Activated CD8-positive, alpha-beta memory T cell treated with anti-CD3 and anti-CD28 coated beads for 4 hours (primary cell): ENCODE data around the gene RGR.

Experiments
- DNase-seq, 2 donors: peaks; one replicate each; pipeline ENCODE4 v3.0.0-alpha.2; 2020; ENCODE audit warnings: low read depth in 2 of 2

The RGR gene, protein sequence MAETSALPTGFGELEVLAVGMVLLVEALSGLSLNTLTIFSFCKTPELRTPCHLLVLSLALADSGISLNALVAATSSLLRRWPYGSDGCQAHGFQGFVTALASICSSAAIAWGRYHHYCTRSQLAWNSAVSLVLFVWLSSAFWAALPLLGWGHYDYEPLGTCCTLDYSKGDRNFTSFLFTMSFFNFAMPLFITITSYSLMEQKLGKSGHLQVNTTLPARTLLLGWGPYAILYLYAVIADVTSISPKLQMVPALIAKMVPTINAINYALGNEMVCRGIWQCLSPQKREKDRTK

DNA sequence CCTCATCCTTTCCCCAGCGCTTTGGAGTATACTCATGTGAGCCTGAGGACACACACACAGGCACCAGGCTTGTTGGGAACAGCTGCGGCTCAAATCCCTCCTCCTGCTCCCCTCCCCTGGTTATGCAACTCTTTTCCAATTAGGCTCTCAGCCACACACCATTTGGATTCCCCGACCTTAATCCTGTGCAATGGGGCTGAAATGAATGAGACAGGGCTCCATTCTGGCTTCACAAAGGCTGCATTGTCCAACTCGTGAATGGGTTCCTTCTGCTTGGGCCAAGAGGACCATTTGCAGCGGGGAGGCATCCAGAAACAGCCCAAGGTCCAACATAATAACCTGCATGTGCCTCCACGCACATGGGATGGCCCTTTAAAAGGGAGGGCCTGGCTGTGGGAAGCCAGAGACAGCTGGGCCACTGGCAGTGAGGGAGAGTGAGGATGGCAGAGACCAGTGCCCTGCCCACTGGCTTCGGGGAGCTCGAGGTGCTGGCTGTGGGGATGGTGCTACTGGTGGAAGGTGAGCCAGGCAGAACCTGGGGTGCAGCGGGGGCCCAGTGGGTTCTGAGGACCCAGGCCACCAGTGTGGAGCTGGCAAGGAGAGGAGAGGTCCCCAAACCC is at the start of gene RGR:
Gene RGR, plus strand, starts transcription at position 403 of the 620 bp plus-strand sequence. Its CDS starts 38 bp downstream, at position 441.
- no peak for DNase-seq

DNA sequence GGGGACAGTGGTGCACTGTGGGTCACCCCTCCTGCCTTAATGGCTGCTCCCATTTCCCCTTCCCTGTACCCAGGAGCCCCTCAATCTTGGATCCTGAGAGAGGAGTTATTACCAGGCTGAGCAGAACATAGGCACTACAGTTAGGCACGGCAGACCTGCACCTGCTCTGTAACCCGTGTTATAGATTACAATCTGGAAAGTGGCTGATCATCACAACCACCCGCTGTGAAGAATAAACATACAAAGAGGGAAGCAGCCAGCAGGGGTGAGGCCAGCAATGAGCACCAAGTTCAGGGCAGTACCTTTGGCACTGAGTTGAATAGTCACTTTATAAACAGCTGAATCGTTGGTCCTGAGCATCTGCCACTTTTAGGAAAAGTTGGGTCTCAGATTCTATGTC is 48.8 kb upstream of the RGR start:
- DNase-seq = no peak

DNA sequence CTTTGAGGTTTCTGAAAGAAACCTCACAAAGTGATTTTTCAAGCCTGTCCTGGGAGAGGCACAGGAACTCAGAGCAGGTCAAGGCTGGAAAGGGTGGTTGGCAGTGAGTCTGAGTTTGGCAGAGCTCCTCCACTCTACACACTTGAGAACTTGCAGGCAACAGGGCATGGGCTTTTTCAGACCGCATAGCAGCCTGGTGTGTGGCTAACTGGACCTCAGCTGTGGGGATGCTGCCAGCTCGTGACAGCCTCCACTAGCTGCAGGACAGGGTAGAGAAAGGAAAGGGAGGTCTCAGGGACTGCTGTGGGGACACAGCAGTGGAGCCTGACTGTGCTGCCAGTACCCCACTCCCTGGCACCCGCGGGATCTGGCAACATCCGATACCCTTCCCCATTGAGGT is 47.9 kb upstream of the RGR start:
- DNase-seq = no peak

- DNase-seq = no peak
These were observed 47.2 kb upstream of the RGR start for GRCh38 chr10:84197643-84198042.

DNA sequence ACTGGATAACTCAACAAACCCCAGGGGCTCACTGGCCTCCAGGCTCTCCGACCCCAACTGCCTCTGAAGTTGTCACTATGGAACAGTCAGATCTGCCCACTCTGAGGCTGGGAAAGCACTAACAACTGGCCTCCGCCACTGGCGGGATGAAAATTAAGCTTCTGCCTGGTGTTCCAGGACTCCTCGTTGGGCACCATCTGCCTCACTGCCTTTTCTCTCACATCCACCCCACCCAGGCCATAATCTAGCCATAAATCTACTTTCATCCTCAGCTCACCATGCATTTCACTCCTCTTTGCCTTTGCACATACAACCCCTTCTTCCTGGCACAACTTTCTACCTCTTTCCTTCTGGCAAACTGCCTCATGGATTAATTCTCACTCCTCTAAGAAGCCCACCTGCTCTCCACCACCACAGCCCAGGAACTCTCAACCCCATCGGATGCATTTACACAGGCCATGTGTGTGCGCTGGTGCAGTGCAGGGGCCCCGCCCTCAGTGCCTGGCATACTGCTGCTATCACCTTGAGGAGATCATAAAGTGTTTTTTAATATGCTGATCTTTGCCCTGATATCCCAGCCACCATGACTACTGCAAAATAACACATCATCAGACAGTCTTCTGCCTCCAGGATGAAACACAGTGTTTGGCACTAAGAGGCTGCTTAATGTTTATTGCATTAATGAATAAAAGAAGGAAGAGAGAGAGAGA is 46.5 kb upstream of the RGR start:
- no peak for DNase-seq

DNA sequence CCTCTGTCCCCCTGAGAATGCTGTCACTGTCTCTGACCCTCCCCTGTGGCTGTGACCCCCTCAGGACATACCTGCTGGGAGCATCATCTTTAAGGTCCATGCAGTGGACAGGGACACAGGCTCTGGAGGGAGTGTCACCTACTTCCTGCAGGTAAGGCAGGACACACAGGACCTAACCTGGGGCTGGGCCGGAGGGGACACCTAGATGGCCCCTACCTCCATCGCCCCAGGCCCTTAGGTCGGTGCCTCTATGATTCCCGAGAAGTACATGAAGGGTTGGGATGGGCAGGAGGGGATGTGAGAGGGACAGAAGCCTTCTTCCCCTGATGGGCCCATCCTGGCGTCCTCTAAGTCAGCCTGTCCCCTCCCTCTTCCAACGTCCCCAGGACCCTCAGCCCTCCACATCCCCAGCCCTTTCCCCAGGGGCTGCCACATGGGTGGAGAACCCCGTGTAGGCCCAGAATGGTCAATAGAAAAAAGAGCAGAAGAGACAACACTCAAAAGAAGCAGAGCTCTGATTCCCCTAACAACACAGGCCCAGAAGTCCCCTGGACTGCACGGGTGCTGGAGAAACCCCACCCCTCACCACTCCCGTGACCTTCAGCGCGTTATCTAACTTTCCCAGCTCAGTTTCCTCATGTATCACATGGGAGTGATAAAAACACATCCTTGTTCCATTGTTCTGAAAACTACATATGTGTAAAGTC is 44.2 kb upstream of the RGR start:
- no peak for DNase-seq

- no peak for DNase-seq
These were observed 43.6 kb upstream of the RGR start for GRCh38 chr10:84201244-84201606.

DNA sequence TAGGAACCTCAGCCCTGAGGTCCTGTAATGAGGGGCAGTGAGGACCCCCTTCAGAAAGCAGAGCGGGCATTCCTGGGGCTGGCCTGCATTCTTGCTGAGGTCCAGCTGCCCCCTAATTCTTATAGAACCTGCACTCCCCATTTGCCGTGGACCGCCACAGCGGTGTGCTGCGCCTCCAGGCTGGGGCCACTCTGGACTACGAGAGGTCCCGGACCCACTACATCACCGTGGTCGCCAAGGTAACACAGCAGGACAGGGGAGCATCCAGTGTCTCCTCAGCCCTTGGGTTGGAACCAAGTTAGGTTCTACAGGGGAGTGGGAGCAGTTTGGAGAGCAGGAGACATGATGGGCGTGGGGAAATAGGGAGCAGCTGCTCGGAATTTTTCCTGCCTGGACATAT is 43.2 kb upstream of the RGR start:
- no peak for DNase-seq

DNA sequence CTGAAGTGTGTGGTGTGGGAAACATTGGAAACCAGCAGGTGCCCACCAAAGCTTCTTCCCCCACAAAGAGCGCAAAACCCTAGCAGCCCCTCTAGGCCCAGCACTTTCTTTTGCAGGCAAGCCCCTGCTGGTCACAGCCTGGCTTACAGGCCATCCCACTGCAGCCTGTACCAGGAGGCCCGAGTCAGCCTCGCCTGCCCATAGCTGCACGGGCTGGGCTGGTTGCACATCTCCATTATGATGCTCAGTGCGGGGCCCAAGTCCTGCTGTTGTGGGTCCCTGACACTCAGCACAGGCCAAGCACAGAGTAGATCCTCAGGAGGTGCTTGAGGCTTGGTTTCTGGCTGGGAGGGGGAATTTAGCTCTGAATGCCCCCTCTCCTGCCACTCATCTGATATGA is 42.5 kb upstream of the RGR start:
- DNase-seq = no peak

GRCh38 chr10:84204122-84204521 is 40.7 kb upstream of the RGR start:
- DNase-seq = no peak

GRCh38 chr10:84204610-84205009 is 40.2 kb upstream of the RGR start:
- DNase-seq = no peak

GRCh38 chr10:84205049-84205852 is 39.6 kb upstream of the RGR start:
- DNase-seq = peak; percentile 32

- DNase-seq = no peak
These were observed 38.9 kb upstream of the RGR start for GRCh38 chr10:84205853-84206525.

- no peak for DNase-seq
These were observed 36.8 kb upstream of the RGR start for GRCh38 chr10:84208023-84208422.

DNA sequence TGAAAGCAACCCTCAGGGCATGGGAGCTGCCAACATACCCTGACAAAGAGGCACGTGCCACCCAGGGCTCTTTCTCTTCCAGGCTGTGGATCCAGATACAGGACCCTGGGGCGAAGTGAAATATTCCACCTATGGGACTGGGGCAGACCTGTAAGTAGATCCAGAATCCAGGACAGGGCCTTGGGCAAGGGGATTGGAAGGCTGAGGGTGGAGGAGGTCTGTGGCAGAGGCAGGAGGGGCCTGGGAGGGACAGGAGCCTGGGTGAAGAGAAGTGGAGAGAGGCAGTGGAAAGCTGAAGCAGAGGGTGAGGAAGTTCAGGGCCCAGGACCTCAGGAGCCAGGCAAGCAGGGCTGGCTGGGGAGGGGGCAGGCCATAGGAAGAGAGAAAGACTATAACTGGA is 33.3 kb upstream of the RGR start:
- no peak for DNase-seq

- DNase-seq = no peak
These were observed 32.8 kb upstream of the RGR start for GRCh38 chr10:84212014-84212413.

DNA sequence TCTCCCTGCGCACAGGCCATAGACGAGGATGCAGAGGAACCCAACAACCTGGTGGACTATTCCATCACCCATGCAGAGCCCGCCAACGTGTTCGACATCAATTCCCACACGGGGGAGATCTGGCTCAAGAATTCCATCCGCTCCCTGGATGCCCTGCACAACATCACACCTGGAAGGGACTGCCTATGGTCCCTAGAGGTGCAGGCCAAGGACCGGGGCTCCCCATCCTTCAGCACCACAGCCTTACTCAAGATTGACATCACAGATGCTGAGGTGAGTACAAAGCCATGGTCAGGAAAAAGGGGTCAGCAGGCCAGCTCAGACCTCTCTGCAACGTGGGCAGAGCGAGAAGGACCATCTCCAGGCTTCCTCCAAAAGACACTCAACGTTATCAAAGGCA is 31.8 kb upstream of the RGR start:
- DNase-seq = no peak

DNA sequence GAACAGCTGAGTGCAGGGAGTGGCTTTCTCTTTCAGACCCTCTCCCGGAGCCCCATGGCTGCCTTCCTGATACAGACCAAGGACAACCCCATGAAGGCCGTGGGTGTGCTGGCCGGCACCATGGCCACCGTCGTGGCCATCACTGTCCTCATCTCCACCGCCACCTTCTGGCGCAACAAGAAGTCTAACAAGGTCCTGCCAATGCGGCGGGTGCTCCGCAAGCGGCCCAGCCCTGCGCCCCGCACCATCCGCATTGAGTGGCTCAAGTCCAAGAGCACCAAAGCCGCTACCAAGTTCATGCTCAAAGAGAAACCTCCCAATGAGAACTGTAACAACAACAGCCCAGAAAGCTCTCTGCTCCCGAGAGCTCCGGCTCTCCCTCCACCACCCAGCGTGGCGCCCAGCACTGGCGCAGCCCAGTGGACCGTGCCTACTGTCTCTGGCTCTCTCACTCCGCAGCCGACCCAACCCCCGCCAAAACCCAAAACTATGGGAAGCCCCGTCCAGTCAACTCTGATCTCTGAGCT is 30.7 kb upstream of the RGR start:
- no peak for DNase-seq

GRCh38 chr10:84214612-84215235 is 30.1 kb upstream of the RGR start:
- DNase-seq = no peak

GRCh38 chr10:84216834-84217233 is 28.0 kb upstream of the RGR start:
- no peak for DNase-seq
